Measurements from ENCODE around the gene KRT2. TPM values are rescaled to one million over a fixed set of nuclear protein-coding genes. Genes with fewer than 3 reads are reported as not detected.

KRT2 gene
- total and polyA plus RNA-seq, 2 of the 8 experiments (the other 6 are each of a cell fraction or from before 2014, with no cell fraction given) = not detected

GRCh38 chr12:52613384-52614030 is 38.5 kb downstream of the KRT2 start:
- no peak overlapping the region for H2AFZ ChIP-seq (ENCODE audit: low read length)
- peaks cover 0 to 3% (median 0%) of the 10 kb centered on the region in 4 experiments; a peak in 1 of 7 replicates for H3K4me1 ChIP-seq (replicated peaks in 1 of 4; ENCODE audit: control insufficient read depth in 3 of 4, insufficient read depth in 4 of 4, low read length in 3 of 4)
- H3K4ac ChIP-seq (replicated peaks; ENCODE audit: insufficient read length, low read depth, low read length) = no peak overlapping the region
- H4K91ac ChIP-seq (replicated peaks; ENCODE audit: insufficient read length, low read length) = no peak overlapping the region
- no peak overlapping the region for H3K56ac ChIP-seq (replicated peaks; ENCODE audit: insufficient read length, low read depth, low read length)
- H4K8ac ChIP-seq (ENCODE audit: extremely low read depth, insufficient read depth, low read length) = no peak overlapping the region
- H4K20me1 ChIP-seq (replicated peaks in 1 of 2; ENCODE audit: control insufficient read depth in 1 of 2, insufficient read depth in 2 of 2, low read length in 2 of 2) = no peaks in the 10 kb centered on the region
- no peak overlapping the region for H2BK20ac ChIP-seq (ENCODE audit: low read length)
- 94% methylated on average over 9 of the region's 9 CpGs; no CpG with 5 or more reads in 1 of the 2 experiments for WGBS, 2 experiments (ENCODE audit: extremely low coverage in 1 of 2, insufficient coverage in 1 of 2, insufficient read length in 1 of 2, insufficient replicate concordance in 2 of 2, low coverage in 1 of 2, low lambda C conversion rate in 2 of 2, missing lambda C conversion rate in 1 of 2)
- H3K9ac ChIP-seq (replicated peaks in 1 of 4; ENCODE audit: extremely low read depth in 1 of 4, low read depth in 3 of 4, low read length in 3 of 4) = no peak overlapping the region
- H3K79me2 ChIP-seq (ENCODE audit: control insufficient read depth in 1 of 2, insufficient read depth in 2 of 2, low read length in 2 of 2) = no peaks in the 10 kb centered on the region
- H2BK120ac ChIP-seq (replicated peaks; ENCODE audit: low read depth, low read length) = no peak overlapping the region
- FAIRE-seq (no peak), DNase-seq (ENCODE audit: low read depth in 1 of 2, low spot score in 2 of 2) (peak in 1 of 2 experiments; percentile 17)
- no peak overlapping the region for H2BK5ac ChIP-seq (ENCODE audit: low read depth, low read length)
- no peak overlapping the region for H3K18ac ChIP-seq (ENCODE audit: extremely low read depth, low read length)
- no peak overlapping the region for H3K14ac ChIP-seq (ENCODE audit: insufficient read length)
- ChIA-PET POLR2A (ENCODE audit: partially characterized antibody) (no interaction called here), CTCF (ENCODE audit: partially characterized antibody) (interaction anchor here (1.0 to 2.2 kb wide), 2 partner anchors 30 to 93 kb away, joined by 3 to 8 read pairs; no protein-coding TSS in a partner anchor)
- H3K27ac ChIP-seq (ENCODE audit: low read depth, low read length) = no peak overlapping the region
- no peak overlapping the region for H3K4me2 ChIP-seq (ENCODE audit: insufficient read depth in 1 of 2, low read depth in 2 of 2, low read length in 2 of 2)
- no peaks in the 10 kb centered on the region for H3K27me3 ChIP-seq (replicated peaks in 1 of 4; ENCODE audit: control insufficient read depth in 3 of 4, extremely low read depth in 1 of 4, insufficient read depth in 3 of 4, low read length in 3 of 4)
- no peak overlapping the region for H2BK15ac ChIP-seq (ENCODE audit: low read length)
- no peaks in the 10 kb centered on the region for H3K79me1 ChIP-seq (ENCODE audit: low read depth, low read length)
- H3K36me3 ChIP-seq (ENCODE audit: control insufficient read depth in 2 of 4, insufficient read depth in 4 of 4, low read length in 3 of 4) = no peaks in the 10 kb centered on the region
- no peak overlapping the region for H2AK5ac ChIP-seq (ENCODE audit: low read depth, low read length)
- no peaks in the 10 kb centered on the region for H3K9me3 ChIP-seq (ENCODE audit: insufficient read depth in 2 of 2, low read depth in 1 of 2, low read length in 1 of 2)
- H3K23ac ChIP-seq (ENCODE audit: insufficient read length) = no peak overlapping the region
- no peaks in the 10 kb centered on the region for H3K23me2 ChIP-seq (ENCODE audit: low read depth, low read length)
- H3K4me3 ChIP-seq (ENCODE audit: extremely low read depth in 1 of 4, insufficient read depth in 2 of 4, low read depth in 3 of 4, low read length in 4 of 4) = no peak overlapping the region
- no peak overlapping the region for H4K5ac ChIP-seq (ENCODE audit: insufficient read length, low read depth, low read length)
- H2BK12ac ChIP-seq (ENCODE audit: low read depth, low read length) = no peak overlapping the region
- TF ChIP-seq HDAC2 (IDR thresholded peaks at IDR 0.05; ENCODE audit: borderline replicate concordance in 1 of 2, low read depth in 2 of 2, low read length in 2 of 2) = no peak
- TF ChIP-seq CEBPB (IDR thresholded peaks at IDR 0.05; ENCODE audit: low read depth, low read length) = no peak
- no peak for TF ChIP-seq TAF1 (IDR thresholded peaks at IDR 0.05; ENCODE audit: low read depth, low read length)
- TF ChIP-seq EP300 (IDR thresholded peaks at IDR 0.05; ENCODE audit: borderline replicate concordance in 1 of 2, low read depth in 2 of 2, low read length in 2 of 2) = no peak
- TF ChIP-seq TAF7 (optimal IDR thresholded peaks at IDR 0.05; ENCODE audit: borderline replicate concordance, low read depth, low read length) = no peak
- no peak for TF ChIP-seq CHD2 (IDR thresholded peaks at IDR 0.05; ENCODE audit: low read length)
- no peak for TF ChIP-seq SRF (IDR thresholded peaks at IDR 0.05; ENCODE audit: low read depth, low read length)
- no peak for TF ChIP-seq ATF3 (IDR thresholded peaks at IDR 0.05; ENCODE audit: insufficient read depth, low read depth, low read length)
- no peak for TF ChIP-seq POU5F1 (IDR thresholded peaks at IDR 0.05; ENCODE audit: low read depth, low read length)
- TF ChIP-seq SIX5 (IDR thresholded peaks at IDR 0.05; ENCODE audit: low read depth, low read length) = no peak
- no peak for TF ChIP-seq SP1 (IDR thresholded peaks at IDR 0.05; ENCODE audit: low read depth, low read length)
- TF ChIP-seq CHD1 (IDR thresholded peaks at IDR 0.05; ENCODE audit: low read depth, low read length) = no peak
- TF ChIP-seq MAX (IDR thresholded peaks at IDR 0.05) = no peak
